HCT116 (cell line): Measurements from ENCODE around the gene DCUN1D2. TPM values are rescaled to one million over a fixed set of nuclear protein-coding genes. Genes with fewer than 3 reads are reported as not detected.

Experiments used
- ATAC-seq: fragments of 200-7000 bp; cut with Tn5 transposase; 2 replicates; pipeline ENCODE4 v1.9.1; 2020; ENCODE audit warnings: mild to moderate bottlenecking, moderate library complexity
- BruUV-seq: library from RNA; stranded (reverse); fragments of 400-500 nt; replicated peaks from 2 replicates; lab custom pipeline; 2021; lab: Mats Ljungman, UMichigan
- CTCF ChIA-PET: fragments of 300-600 bp; sonication (Branson Sonifier 250); formaldehyde crosslinking; loops from one replicate; lab custom pipeline; 2021; ENCODE audit warnings: antibody characterized with exemption; lab: Charles Lee
- POLR2A ChIA-PET: fragments of 300-600, 350-600 bp; sonication (Branson Sonifier 250); formaldehyde crosslinking; loops from one replicate; lab custom pipeline; 2021; ENCODE audit warnings: antibody characterized with exemption; lab: Charles Lee
- RAD21 ChIA-PET, 2 experiments: fragments of 300-600 bp; sonication (Branson Sonifier 250); formaldehyde crosslinking; loops; one replicate each; lab custom pipeline; 2023; ENCODE audit warnings: low total read pairs in 2 of 2; ENCODE audit not compliant: uncharacterized antibody in 2 of 2, unreplicated experiment in 2 of 2, low non-redundant PET in 1 of 2; lab: Charles Lee
- DNase-seq: peaks from one replicate; pipeline ENCODE4 v3.0.0-alpha.2; 2010; ENCODE audit warnings: low read depth, low spot score
- H2AFZ ChIP-seq: fragments of 200-600 bp; shearing (Covaris generic), sonication (generic); 2 replicates; pipeline ENCODE4 v1.6.1; 2017; ENCODE audit warnings: low read depth, mixed run types, mixed read lengths, antibody characterized with exemption, low read length; ENCODE audit not compliant: poor library complexity, severe bottlenecking
- H3K27ac ChIP-seq: 2 replicates; pipeline ENCODE4 v1.5.1; 2012; ENCODE audit warnings: low read depth, low read length
- H3K27me3 ChIP-seq: fragments of 200-600 bp; sonication (generic); 2 replicates; pipeline ENCODE4 v1.6.1; 2016; ENCODE audit warnings: mixed run types, low read length, mixed read lengths; ENCODE audit not compliant: insufficient read depth
- H3K36me3 ChIP-seq, 2 experiments: fragments of 200-500 bp in 1 of 2; fragments of 200-600 bp in 1 of 2; sonication (Bioruptor generic) in 1 of 2; sonication (generic) in 1 of 2; 2 replicates each; pipeline versions ENCODE4 v1.5.1 to v1.6.1; 2014 to 2016; ENCODE audit warnings: low read length in 2 of 2, inconsistent platforms in 1 of 2, mixed read lengths in 1 of 2, mixed run types in 1 of 2; ENCODE audit not compliant: insufficient read depth in 2 of 2, control insufficient read depth in 1 of 2
- H3K4me1 ChIP-seq, 2 experiments: fragments of 200-600 bp in 1 of 2; sonication (generic) in 1 of 2; 2 replicates each; pipeline versions ENCODE4 v1.5.1 to v1.6.1; 2012 to 2017; ENCODE audit warnings: low read length in 2 of 2, inconsistent platforms in 1 of 2, mild to moderate bottlenecking in 1 of 2, mixed read lengths in 1 of 2, mixed run types in 1 of 2, moderate library complexity in 1 of 2; ENCODE audit not compliant: insufficient read depth in 2 of 2, control insufficient read depth in 1 of 2
- H3K4me2 ChIP-seq: fragments of 200-600 bp; sonication (generic); 2 replicates; pipeline ENCODE4 v1.6.1; 2017; ENCODE audit warnings: mixed run types, low read length, mixed read lengths
- H3K4me3 ChIP-seq, 2 experiments: fragments of 200-600 bp in 1 of 2; sonication (generic) in 1 of 2; replicated peaks in 1 of 2; 2 replicates each; pipeline ENCODE4 v1.5.1; 2011 to 2016; ENCODE audit warnings: low read length in 2 of 2, control low read depth in 1 of 2, low read depth in 1 of 2, mild to moderate bottlenecking in 1 of 2, mixed read lengths in 1 of 2, mixed run types in 1 of 2
- H3K79me2 ChIP-seq: fragments of 200-600 bp; sonication (generic); 2 replicates; pipeline ENCODE4 v1.6.1; 2017; ENCODE audit warnings: mild to moderate bottlenecking, mixed run types, low read length, moderate library complexity, mixed read lengths; ENCODE audit not compliant: insufficient read depth
- H3K9ac ChIP-seq: fragments of 200-600 bp; sonication (generic); 2 replicates; pipeline ENCODE4 v1.6.1; 2016; ENCODE audit warnings: low read length, mixed read lengths
- H3K9me2 ChIP-seq: fragments of 200-600 bp; sonication (generic), shearing (Covaris generic); 2 replicates; pipeline ENCODE4 v1.6.1; 2017; ENCODE audit warnings: mixed run types, mild to moderate bottlenecking, moderate library complexity; ENCODE audit not compliant: insufficient read depth
- H3K9me3 ChIP-seq, 2 experiments: fragments of 200-500 bp in 1 of 2; fragments of 200-600 bp in 1 of 2; sonication (Bioruptor generic) in 1 of 2; sonication (generic) in 1 of 2; 2 replicates each; pipeline ENCODE4 v1.6.1; 2014 to 2017; ENCODE audit warnings: low read length in 2 of 2, mixed read lengths in 2 of 2, inconsistent platforms in 1 of 2, low read depth in 1 of 2, mild to moderate bottlenecking in 1 of 2, mixed run types in 1 of 2, moderate library complexity in 1 of 2; ENCODE audit not compliant: control insufficient read depth in 1 of 2, insufficient read depth in 1 of 2
- H4K20me1 ChIP-seq: fragments of 200-600 bp; sonication (generic), shearing (Covaris generic); 2 replicates; pipeline ENCODE4 v1.6.1; 2017; ENCODE audit warnings: mixed run types, mild to moderate bottlenecking, moderate library complexity; ENCODE audit not compliant: insufficient read depth
- CEBPB ChIP-seq: IDR thresholded peaks from 2 replicates; pipeline ENCODE4 v1.6.1; 2012; ENCODE audit warnings: low read depth
- ELF1 ChIP-seq: IDR thresholded peaks from 2 replicates; pipeline ENCODE4 v1.6.1; 2012; ENCODE audit warnings: low read depth, borderline replicate concordance
- EZH2 ChIP-seq: fragments of 200-600 bp; sonication (generic); IDR thresholded peaks from 2 replicates; pipeline ENCODE4 v1.6.1; 2017; ENCODE audit warnings: antibody characterized with exemption, mixed run types
- FOSL1 ChIP-seq: IDR thresholded peaks from 2 replicates; pipeline ENCODE4 v1.6.1; 2012; ENCODE audit warnings: low read depth
- JUND ChIP-seq: IDR thresholded peaks from 2 replicates; pipeline ENCODE4 v1.6.1; 2012
- POLR2AphosphoS5 ChIP-seq: IDR thresholded peaks from 2 replicates; pipeline ENCODE4 v1.6.1; 2011; ENCODE audit warnings: mild to moderate bottlenecking, low read depth, low read length, moderate library complexity
- SIN3A ChIP-seq: IDR thresholded peaks from 2 replicates; pipeline ENCODE4 v1.6.1; 2012; ENCODE audit warnings: low read depth
- TCF7L2 ChIP-seq: IDR thresholded peaks from 2 replicates; pipeline ENCODE4 v1.7.0; 2011; ENCODE audit warnings: borderline replicate concordance, inconsistent platforms; ENCODE audit not compliant: insufficient read depth, insufficient read length; ENCODE audit errors: extremely low read depth
- YY1 ChIP-seq: IDR thresholded peaks from 2 replicates; pipeline ENCODE4 v1.6.1; 2011; ENCODE audit warnings: low read length, low read depth, moderate library complexity, mild to moderate bottlenecking; ENCODE audit not compliant: insufficient replicate concordance; ENCODE audit errors: extremely low read depth
- intact Hi-C: fragments of 100-400 bp; cut with micrococcal nuclease; formaldehyde crosslinking; loops from 2 replicates; pipeline ENCODE4 v1.10.0; 2022
- total RNA-seq: library from RNA; stranded (reverse); gene quantifications from one replicate; pipeline ENCODE4 v1.2.1, GENCODE V29; 2021; ENCODE audit not compliant: unreplicated experiment
- TF ChIP-seq, protein P1 (sequence below): IDR thresholded peaks from 2 replicates; pipeline ENCODE4 v1.6.1; 2012

Gene DCUN1D2
- total RNA-seq, 1 experiment from 2014 or later = 25.4 TPM

DNA sequence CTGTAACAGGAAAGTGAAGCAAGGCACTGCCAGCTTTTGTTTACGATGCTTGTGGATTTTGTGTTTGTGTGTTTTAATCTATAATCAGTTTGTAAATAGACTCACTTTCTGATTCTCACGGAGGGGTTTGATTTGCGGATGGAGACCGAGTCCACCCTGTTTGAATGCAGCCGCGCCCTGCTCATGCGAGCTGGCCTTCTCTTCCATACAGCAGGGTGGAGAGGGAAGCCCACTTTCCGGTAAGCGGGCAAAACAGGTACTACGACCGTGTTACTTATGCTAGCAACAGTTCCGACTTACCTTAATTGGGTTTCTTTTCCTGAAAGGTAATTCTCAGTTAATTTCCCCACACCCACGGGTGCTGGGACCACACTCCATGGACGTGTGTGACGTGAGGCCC, 70.3 kb downstream of the DCUN1D2 start:
- Histone ChIP-seq H4K20me1 (no peaks in the 10 kb centered on the region), H3K9me3 (no peaks in the 10 kb centered on the region), H3K4me3 (no peak overlapping the region), H3K4me2 (no peak overlapping the region), H3K27ac (no peak overlapping the region), H3K79me2 (no peaks in the 10 kb centered on the region), H2AFZ (no peak overlapping the region), H3K9me2 (no peaks in the 10 kb centered on the region), H3K9ac (no peak overlapping the region), H3K4me1 (no peaks in the 10 kb centered on the region), H3K27me3 (no peaks in the 10 kb centered on the region; the same call in 1 of the 2 replicates), H3K36me3 (no peaks in the 10 kb centered on the region)
- BruUV-seq = no TSS peak
- intact Hi-C loops = no loop called here
- RAD21 ChIA-PET = no interaction called here
- TF ChIP-seq FOSL1 (no peak), TCF7L2 (no peak), JUND (no peak), CEBPB (no peak), POLR2AphosphoS5 (no peak), YY1 (no peak), EZH2 (no peak)
- TF ChIP-seq, protein P1, sequence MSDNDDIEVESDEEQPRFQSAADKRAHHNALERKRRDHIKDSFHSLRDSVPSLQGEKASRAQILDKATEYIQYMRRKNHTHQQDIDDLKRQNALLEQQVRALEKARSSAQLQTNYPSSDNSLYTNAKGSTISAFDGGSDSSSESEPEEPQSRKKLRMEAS = no peak
- ATAC-seq (no peak), DNase-seq (no peak)
- CTCF ChIA-PET = no interaction called here
- POLR2A ChIA-PET = no interaction called here

DNA sequence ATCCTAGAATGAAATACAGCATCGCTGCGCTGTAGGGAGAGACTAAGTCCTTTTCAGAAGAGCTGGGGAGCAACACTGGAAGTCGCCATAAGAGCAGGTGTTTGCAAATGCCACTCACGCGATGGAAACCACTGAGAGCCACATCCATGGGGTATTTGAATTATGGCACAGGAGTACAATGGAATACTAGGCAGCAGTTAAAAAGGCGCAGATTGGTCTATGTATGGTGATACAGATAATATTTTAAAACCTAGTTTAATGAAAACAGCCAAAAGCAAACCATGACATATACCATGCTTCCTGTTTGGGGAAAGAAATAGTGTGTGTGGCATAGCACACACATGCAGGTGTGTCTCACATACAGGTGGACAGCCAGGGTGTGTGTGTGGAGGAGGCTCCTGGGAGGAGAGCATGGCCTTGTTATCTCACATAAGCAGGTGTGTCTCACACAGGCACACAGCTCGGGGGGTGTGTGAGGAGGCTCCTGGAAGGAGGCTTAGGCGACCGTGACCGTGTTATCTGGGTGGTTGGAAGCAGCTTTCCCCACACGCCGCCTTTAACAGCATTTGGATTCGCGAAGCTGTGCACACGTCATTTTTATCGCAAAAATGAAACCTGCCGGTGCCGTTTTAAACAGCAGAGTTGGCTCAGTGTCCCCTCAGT, 70.8 kb downstream of the DCUN1D2 start:
- intact Hi-C loops = no loop called here
- no peaks in the 10 kb centered on the region for H3K4me1 ChIP-seq
- no peak overlapping the region for H3K27ac ChIP-seq
- H3K9me3 ChIP-seq = no peaks in the 10 kb centered on the region
- POLR2A ChIA-PET = no interaction called here
- H3K4me2 ChIP-seq = no peak overlapping the region
- no peak overlapping the region for H3K4me3 ChIP-seq
- BruUV-seq = no TSS peak
- no peak overlapping the region for H3K9ac ChIP-seq
- H3K9me2 ChIP-seq = no peaks in the 10 kb centered on the region
- H4K20me1 ChIP-seq = no peaks in the 10 kb centered on the region
- H3K27me3 ChIP-seq = no peaks in the 10 kb centered on the region; the same call in 1 of the 2 replicates
- TF ChIP-seq SIN3A = no peak
- no peak for TF ChIP-seq CEBPB
- TF ChIP-seq POLR2AphosphoS5 = no peak
- no peak for TF ChIP-seq EZH2
- no peak for TF ChIP-seq ELF1
- DNase-seq (no peak), ATAC-seq (no peak)
- RAD21 ChIA-PET = no interaction called here
- CTCF ChIA-PET = no interaction called here
- H3K36me3 ChIP-seq = no peaks in the 10 kb centered on the region
- H2AFZ ChIP-seq = no peak overlapping the region
- no peaks in the 10 kb centered on the region for H3K79me2 ChIP-seq
